HG03045 (cell line): ENCODE data around the gene UCP3.

ENCODE experiments used
- ATAC-seq: cut with Tn5 transposase; IDR thresholded peaks from one replicate; pipeline ENCODE4 v1.9.1; 2021; ENCODE audit warnings: mild to moderate bottlenecking, moderate library complexity; ENCODE audit not compliant: unreplicated experiment

Gene UCP3, protein sequence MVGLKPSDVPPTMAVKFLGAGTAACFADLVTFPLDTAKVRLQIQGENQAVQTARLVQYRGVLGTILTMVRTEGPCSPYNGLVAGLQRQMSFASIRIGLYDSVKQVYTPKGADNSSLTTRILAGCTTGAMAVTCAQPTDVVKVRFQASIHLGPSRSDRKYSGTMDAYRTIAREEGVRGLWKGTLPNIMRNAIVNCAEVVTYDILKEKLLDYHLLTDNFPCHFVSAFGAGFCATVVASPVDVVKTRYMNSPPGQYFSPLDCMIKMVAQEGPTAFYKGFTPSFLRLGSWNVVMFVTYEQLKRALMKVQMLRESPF

DNA sequence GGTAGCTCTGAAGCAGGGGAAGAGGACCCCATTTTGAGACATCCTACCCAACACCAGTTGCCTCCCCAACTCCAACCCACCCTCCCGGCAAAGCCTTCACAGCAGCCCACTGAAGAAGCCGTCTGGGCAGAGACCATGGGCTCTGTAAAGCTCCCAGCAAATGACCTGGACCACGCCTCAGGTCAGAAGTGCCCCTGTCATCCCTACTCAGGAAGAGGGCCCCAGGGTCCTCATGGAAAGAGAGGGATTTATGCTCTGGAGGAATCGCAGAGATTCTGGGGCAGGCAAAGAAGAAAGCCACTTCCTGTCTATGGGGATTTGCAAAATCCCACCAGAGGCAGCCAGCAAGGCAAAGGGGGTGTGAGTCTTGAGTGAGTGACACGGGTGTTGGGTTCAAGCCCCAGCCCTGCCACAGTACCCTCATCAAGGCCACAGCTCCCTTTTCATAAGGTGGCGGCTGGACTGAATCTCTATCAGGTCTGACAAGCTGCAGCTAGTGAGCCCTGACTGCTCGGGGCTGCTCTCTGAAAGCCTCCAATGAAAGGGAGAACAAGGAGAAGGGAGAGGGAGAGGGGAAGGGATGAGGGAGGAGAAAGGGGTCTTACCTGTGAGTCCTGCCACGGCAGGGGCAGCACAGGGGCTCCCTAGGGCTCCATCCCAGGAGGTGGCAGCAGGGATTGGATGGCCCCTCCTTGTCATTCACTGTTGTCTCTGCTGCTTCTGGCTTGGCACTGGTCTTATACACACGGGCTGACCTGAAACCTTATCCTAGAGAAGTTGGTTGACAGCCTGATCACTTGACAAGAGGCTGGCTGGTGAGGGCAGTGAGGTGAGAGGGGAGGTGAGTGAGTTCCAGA is at the start of gene UCP3:
UCP3 (minus strand) TSS at position 713 of the 857 bp plus-strand sequence. CDS start 2,043 bp downstream, outside the sequence.
- no peak for ATAC-seq

DNA sequence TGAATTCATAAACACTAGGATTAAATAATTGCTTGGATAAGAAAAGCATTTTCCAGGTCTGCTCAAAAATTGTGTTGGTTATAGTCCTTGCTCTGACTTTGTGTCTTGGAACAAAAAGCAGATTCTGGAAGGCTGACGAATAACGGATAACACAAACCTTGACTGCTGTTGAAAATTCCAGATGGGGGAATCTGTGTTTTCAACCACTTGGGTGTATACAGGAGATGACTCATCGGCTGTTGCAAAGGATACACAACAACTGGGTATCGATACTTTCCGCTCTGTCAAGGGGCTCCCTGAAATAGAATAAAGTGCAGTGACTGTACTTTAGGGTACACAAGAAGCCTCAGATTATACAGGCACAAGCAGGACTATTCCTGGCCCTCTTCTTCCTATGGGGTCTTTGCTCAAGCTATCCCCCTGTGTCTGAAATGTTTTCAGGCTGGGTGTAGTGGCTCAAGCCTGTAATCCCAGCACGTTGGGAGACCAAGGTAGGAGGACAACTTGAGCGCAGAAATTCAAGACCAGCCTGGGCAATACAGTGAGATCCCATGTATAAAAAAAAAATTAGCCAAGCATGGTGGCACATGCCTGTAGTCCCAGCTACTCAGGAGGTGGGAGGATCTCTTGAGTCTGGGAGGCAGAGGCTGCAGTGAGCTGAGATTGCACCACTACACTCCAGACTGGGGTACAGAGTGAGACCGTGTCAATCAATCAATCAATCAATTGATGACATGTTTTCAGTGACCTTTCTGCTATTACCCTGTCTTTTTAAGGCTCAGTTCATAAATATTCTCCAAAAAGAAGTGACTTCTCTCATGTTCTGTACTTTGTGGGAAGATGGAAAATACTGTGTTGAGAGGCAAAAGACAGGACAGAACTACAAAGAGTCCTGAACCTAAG is 48.6 kb upstream of the UCP3 start:
- ATAC-seq = no peak

DNA sequence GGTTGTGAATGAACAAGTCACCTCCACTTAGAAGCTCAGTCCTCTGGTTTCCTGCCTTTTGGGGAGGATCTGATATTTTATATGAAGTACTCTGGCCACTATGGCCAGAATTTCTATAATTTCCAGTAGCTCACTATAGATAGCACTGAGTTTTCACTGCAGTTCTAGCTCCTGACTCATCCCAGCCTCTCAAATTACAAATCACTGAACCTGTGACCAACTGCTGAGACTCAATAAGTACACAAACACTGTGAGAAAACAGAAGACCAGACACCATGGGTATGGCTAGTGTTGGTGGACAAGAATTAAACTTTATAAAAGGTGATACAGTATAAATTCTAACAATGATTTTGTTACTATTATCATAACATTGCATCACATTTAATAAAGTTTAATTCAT is 47.1 kb upstream of the UCP3 start:
- ATAC-seq = no peak

DNA sequence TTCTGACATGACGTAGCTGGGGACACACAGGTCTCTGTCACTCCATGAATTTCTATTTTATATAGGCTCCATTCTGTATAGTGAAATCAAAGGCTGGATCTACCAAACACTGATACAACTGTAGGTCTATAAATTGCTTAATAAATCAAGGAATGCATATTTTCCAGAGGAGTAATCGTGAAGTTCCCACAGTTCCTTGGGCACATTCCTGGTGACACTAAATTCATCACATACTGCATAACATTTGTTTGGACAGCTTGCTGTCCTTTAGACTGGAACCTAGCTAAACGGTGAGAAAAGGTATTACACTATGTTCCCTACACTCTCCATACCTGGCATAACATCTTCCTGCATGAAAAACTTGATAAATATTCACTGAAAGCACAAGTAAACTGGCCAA is 41.6 kb upstream of the UCP3 start:
- no peak for ATAC-seq

DNA sequence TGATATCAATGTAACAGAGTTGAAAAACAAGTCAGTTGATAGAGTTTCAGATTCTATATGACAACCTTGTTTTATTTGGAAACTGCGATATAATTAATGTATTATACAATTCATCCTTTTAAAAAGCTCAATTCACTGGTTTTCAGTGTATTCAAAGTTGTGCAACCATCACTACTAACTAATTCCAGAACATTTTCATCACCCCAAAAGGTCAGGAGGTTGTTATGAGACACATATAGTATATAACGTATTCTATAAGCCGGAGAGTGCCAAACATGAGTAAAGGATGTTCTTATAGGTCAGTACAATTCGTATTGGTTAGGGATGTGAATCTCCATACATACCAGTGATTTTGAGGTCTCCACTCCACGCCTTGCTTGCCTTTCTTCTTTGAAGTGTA is 40.1 kb upstream of the UCP3 start:
- no peak for ATAC-seq

DNA sequence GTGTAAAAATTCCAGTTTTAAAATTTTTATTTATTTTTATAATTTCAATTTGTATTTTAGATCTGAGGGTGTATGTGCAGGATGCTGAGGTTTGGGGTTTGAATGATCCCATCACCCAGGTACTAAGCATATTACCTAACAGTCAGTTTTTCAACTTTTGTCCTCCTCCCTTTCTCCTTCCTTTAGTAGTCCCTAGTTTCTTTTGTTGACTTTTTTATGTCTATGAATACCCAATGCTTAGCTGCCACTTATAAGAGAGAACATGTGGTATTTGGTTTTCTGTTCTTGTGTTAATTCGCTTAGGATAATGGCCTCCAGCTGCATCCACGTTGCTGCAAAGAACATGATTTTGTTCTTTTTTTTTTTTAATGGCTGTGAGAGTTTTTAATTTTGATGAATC is 35.7 kb upstream of the UCP3 start:
- ATAC-seq = no peak

DNA sequence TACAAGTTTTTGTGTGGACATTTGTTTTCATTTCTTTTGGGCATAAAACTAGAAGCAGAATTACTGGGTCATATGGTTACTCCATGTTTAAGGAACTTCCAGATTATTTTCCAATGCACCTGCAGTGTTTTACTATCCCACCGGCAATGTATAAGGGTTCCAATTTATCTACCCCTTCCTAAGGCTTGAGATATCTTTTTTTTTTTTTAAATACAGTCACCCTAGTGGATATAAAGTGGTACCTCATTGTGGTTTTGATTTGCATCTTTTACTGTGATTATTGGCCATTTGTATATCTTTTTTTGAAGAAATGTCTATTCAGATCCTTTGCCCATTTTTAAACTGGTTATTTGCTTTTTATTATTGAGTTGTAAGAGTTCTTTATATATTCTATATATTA is 34.6 kb upstream of the UCP3 start:
- no peak for ATAC-seq

DNA sequence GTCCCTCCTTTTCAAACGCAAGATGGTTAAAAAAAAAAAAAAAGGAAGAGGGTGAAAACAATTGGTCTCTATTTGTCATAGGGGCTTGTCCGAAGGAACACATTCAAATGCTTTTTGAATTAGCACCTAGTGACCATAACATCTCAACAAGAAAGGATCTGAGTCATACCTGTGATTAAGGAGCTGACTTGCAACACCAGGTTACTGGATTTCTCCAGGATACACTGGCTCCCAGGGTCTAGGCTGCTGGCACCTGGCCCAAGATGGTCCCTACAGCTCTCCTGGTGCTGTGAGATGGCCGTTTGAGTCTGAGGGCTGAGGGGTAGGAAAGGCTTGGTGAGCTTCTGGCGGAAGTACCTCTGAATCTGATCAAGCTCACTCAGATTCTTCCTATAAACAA is 28.4 kb upstream of the UCP3 start:
- no peak for ATAC-seq

DNA sequence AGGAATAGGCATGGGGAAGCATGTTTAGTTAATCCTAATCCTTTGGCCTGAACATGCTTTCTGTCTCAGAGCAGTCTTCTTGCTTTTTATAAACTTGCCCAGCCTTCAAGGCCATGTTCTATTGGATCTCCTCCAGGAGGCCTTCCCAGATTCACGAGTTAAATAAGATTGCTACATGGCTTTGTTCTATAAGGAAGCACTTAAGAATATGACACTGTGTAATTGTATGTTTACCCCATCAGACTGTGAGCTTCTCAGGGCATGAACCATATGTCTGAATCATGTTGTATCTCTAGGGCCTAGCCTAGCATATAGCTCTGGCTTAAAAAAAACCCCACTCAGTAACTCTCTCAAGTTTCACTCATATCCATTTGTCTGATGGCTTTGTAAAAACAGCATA is 26.4 kb upstream of the UCP3 start:
- no peak for ATAC-seq

DNA sequence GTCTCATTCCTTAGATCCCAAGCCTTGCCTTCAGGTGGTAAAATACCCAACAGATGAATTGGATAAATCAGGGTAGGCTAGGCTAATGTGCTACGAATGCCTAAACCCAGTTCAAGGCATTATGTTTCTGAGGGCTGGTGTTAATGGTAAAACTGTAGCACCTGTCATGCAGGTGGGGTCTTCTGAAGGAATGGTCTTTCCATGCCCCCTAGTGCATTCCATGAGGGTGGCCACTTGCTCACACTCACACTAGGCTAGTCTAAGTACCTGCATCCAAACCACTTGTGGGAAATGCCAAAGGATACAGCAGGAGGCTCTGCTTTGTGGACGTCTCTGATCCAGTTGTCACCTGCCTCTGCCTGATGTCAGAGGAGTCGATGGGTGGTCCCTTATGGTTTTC is 24.2 kb upstream of the UCP3 start:
- ATAC-seq = no peak

DNA sequence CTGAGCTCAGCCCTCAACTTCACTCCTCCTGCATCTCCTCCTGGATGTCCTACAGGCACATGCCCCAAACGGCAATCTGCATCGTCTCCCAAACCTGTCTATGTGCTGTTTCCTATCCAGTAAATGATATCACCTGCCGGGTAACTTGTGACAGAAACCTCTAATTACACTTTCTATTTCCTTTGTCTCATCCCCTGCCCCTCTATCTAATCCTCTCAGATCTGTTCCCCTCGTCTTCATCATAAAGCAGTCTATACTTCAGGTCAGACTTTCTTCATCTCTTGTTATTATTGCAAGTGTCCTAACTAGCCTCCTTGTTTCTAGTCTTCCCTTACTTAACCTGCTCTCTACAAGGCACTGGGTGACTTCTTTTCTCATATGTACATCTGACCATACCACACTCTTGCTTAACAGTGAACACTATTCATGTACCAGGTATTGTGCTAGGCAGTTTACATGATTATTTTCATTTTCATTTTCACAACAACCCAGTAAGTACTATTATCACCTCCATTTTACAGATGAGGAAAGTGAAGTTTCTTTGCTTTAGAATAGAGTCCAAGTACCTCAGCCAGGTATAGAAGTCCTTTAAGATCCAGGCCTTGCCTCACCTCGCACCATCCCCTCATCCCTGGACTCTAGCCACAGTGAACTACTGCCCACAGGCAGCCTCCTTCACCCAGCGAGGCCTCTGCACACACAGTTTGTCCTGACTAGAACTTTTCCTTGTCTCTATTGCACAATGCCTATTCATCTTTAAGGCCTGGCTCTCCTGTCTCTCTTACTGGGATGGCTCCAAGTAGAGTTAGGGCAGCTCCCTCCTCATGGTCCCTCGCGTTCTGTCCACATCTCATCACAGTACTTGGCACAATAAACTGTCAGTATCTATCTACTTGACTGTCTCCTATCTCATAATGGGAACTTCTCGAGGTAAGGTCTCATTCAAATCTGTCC is 22.1 kb upstream of the UCP3 start:
- ATAC-seq = no peak

DNA sequence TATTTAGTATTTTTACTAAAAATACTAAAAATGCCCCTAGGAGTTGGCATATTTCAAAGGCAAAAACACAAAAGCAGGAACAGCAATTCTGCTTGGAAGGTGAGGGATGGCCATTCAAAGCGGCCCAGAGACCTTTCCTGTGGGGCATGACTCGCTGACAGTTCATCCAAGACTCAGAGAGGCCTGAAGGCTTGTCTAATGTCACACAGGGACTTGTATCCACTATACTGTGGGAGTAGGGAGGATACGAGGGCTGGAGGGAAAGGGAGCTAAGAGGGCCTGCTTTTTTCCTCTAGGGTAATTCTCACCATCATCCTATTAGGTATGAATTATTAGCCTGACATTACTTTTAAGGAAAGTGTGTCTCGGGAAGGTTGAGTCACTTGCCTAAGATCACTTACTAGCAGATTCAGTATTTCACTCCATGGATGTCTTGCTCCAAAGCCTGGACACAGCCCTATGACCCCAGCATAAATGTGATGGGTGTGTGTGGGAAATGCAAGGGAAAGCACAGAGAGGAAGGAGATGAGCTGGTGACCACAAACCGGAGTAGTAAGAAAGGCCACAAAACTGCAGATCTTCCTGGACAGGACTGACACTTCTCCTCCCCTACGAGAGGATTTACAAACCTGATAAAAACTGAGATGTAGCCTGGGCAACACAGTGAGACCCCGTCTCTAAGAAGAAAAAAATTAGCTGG is 16.7 kb upstream of the UCP3 start:
- no peak for ATAC-seq

DNA sequence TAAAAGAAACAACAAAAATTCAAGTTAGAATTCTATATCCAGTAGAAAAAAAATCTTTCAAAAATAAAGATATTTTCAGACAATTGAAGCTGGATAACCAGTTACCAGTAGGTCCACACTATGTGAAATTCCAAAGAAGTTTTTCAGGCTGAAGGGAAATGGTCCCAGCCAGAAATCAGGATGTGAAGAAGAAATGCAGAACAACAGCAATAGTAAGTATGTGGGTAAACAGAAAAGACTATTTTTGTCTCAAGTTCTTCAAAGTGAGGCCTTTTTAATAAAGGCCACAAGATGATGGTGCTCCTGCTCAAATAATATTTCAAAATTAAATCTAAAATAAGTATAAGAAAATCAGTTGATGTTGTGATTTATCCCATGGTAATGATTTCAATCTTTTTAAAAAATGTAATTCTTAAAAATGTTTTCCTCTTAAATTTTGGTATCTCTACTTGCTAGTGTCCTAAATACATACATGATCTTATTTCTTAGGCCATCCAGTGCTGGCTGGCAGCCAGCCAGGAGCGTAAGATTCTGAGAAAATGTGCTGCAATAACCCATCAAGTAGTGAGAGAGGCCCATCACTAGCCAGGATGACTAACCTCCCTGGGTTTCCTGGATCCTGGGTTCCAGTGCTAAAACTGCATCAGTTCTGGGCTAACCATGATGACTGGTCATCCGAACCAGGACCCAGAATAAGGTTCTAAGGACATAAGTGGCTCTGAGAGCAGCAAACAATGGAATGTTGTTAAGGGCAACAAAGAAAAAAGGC is 15.6 kb upstream of the UCP3 start:
- ATAC-seq = no peak

DNA sequence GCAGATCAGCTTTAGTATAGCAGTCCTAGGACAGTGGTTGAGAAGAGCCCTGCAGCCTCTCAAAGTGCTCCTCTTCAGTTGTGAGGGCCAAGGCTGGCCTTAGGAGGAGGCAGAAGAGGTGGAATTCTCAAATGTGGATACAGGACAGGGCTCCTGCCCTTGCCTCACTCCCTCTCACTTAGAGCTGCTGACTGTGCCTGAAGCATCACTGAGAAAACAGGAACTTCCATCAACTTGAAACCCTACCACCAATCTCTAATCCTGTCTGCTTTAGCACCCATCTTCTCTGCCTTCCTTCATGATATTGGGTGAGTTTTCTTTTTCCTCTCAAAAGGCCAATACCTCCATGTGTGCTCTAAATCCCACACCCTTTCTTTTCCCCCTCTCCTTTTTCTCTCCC is 14.4 kb upstream of the UCP3 start:
- no peak for ATAC-seq

DNA sequence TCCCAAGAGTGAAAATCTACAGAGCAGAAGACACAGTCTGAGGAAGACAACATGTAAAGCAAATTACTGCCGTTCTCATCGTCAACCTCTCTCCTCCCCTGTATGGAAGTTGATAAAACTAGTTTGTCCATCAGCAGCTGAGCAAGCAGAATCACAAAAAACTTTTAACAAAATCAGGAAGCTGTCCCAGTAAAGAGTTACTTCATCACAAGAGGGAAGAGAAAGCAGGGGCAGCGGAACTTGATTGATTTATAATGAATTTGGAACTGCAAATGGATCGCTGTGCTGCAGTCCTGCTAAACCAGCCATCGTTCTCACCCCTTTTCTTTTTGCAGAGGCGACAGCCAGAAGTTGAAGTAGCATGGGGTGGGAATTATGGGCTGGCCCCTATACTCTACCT is 13.7 kb upstream of the UCP3 start:
- no peak for ATAC-seq

DNA sequence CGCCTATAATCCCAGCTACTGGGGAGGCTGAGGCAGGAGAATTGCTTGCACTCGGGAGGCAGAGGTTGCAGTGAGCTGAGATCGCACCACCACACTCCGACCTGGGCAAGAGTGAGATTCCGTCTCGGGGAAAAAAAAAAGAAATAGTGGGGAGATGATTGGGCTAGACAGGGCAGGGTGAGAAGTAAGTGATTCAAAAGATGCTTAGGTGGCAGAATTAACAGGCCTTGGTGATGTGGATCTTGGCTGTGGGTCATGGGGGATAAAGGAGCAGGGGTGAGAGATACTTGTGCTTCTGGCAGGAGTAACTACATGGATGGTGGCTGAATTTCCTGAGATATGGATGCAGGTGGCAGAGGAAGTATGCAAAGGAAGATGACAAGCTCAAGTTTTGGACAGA is 13.1 kb upstream of the UCP3 start:
- no peak for ATAC-seq

DNA sequence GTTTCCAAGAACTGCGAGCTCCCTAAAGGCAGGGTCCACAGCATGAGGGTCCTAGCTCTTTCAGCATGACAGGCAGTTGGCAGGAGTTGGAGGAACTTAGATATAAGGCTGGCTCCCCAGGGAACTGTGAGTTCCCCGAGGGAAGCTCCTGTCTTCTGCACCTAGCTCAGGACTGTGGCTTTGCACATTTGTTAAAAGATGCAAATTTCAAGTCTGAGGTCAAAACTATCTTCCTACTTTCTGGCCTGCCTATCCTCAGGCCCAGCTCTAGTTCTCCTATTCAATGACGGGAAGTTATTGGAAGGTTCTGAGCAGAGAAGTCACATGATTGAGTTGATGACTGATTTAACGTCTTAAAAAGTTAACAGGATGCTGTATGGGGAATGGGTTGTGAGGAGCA is 11.7 kb upstream of the UCP3 start:
- ATAC-seq = peak; percentile 55

DNA sequence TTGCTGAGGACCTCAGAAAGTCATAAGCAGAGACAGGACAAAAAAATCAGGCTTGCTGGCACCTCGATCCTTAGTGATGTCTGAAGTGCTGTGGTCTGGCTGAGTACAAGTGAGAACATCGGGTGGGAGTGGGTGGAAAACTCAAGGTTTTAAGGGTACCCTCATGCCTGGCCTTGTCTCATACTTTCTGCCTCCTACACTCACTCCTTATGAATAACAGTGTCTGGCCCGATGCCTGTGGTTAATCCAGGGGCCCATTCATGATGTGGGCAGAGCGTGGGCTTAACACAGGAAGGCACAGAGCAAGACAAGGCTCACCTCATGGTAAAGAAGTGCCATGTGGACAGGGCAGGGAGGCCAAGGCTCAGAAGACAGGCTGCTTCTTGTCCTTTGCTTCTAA is 11.0 kb upstream of the UCP3 start:
- peak; percentile 49 for ATAC-seq
